ENCODE data around the gene SP3. TPM values are rescaled to one million over a fixed set of nuclear protein-coding genes. Genes with fewer than 3 reads are reported as not detected.

Gene SP3
- total RNA-seq, 4 donors from 2014 or later = 69.7 to 94.3 (median 87.6) TPM

DNA sequence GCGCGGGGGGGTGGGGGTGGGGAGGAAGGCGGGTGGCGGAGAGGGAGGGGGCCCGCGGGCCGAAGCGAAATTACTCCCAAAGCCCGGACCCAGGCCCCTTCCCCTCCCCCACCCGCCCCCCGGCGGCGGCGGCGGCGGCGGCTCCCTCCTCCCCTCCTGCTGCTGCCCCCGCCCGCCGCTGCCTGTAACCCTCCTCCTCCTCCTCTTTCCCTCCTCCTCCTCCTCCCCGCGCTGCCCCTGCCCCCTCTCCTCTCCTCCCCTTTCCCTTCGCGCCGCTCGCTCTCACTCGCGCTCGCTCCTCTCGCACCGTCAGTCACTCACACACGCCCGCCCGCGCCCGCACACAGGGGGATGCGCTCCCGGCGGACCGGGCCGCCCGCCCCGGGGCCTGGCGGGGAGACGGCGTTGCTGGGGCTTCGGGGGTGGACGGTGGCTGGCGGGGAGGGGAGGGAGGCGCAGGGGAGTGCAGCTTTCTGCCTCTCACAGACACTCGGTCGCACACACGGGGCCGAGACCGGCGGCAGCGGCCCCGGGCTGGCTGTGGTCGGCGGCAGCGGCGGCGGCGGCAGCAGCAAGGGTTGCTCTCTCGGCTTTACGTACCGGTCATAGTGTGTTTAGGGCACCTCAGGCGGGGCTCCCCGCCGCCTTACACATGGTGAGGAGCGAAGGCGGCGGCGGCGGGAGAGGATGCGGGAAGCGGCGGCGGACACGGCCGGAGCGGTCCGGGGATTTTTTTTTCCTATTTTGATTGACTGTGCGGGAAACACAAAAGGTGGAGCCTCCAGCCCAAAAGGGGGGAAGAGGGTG is 405 bp downstream of the SP3 start:
- TF ChIP-seq POLR2A (IDR thresholded peaks at IDR 0.05) (peak; percentile 67 to 84), EP300 (IDR thresholded peaks at IDR 0.05) (no peak), POLR2AphosphoS5 (IDR thresholded peaks at IDR 0.05) (peak; percentile 79)
- TF ChIP-seq, protein P1, sequence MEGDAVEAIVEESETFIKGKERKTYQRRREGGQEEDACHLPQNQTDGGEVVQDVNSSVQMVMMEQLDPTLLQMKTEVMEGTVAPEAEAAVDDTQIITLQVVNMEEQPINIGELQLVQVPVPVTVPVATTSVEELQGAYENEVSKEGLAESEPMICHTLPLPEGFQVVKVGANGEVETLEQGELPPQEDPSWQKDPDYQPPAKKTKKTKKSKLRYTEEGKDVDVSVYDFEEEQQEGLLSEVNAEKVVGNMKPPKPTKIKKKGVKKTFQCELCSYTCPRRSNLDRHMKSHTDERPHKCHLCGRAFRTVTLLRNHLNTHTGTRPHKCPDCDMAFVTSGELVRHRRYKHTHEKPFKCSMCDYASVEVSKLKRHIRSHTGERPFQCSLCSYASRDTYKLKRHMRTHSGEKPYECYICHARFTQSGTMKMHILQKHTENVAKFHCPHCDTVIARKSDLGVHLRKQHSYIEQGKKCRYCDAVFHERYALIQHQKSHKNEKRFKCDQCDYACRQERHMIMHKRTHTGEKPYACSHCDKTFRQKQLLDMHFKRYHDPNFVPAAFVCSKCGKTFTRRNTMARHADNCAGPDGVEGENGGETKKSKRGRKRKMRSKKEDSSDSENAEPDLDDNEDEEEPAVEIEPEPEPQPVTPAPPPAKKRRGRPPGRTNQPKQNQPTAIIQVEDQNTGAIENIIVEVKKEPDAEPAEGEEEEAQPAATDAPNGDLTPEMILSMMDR (IDR thresholded peaks at IDR 0.05) = peak in 1 of 4 experiments; percentile 10
- H3K36me3 ChIP-seq = peaks cover 0 to 4% of the 10 kb centered on the region in 2 donors
- no CpG with 5 or more reads among the region's 84 CpGs for WGBS, 2 donors (ENCODE audit: low coverage in 1 of 2)
- ATAC-seq = peak; percentile 68
- H3K4me1 ChIP-seq = peaks cover 0 to 46% (median 9%) of the 10 kb centered on the region in 3 donors
- H3K9me3 ChIP-seq = peaks cover 0 to 5% (median 0%) of the 10 kb centered on the region in 3 donors
- H3K4me3 ChIP-seq = peak overlapping the region; percentile 89 to 99
- H3K27me3 ChIP-seq = no peaks in the 10 kb centered on the region
- peak overlapping the region; percentile 97 to 100 (median 99) for H3K27ac ChIP-seq

DNA sequence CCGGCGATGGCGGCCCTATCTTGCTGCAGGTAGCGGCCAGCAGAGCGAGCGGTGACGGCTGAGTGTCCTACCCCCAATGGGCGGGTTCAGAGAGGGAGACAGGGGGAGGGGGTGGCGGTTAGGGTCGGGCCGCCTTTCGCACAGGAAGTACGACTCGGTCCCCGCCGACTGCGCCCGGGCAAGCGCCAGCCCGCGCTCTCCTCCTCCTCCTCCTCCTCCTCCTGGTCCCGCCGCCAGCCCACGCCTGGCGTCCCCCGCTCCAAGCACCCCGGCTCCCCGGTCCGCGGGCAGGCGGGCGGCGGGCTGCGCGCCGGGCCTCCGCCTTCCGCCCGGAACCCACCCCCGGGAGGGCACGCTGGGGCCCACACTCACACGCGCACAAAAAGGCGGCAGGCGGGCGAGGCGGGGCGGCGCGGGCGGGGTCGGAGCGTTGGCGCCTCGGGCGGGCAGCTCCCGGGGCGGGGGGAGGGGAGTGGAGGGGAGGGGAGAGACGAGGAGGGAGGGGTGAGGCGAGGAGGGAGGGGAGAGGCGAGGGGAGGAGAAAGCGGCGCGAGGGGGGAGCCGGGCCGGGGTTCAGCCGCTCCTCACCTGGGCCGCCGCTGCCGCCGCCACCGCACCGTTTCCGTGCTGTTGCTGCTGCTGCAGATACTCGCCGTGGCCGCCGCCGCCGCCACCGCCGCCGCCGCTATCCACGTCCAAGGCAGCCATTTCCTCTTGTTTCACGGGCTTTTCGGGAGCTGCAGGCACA is 1.2 kb downstream of the SP3 start:
- Histone ChIP-seq H3K27ac (peak overlapping the region; percentile 97 to 100 (median 99)), H3K36me3 (peaks cover 0 to 4% of the 10 kb centered on the region in 2 donors), H3K4me1 (peaks cover 3 to 53% (median 9%) of the 10 kb centered on the region in 3 donors), H3K27me3 (no peaks in the 10 kb centered on the region), H3K9me3 (peaks cover 0 to 5% (median 0%) of the 10 kb centered on the region in 3 donors), H3K4me3 (peak overlapping the region; percentile 89 to 99)
- no CpG with 5 or more reads among the region's 87 CpGs for WGBS, 2 donors (ENCODE audit: low coverage in 1 of 2)
- TF ChIP-seq POLR2A (IDR thresholded peaks at IDR 0.05) (peak; percentile 64 to 72), POLR2AphosphoS5 (IDR thresholded peaks at IDR 0.05) (no peak)
- ATAC-seq = peak; percentile 68

DNA sequence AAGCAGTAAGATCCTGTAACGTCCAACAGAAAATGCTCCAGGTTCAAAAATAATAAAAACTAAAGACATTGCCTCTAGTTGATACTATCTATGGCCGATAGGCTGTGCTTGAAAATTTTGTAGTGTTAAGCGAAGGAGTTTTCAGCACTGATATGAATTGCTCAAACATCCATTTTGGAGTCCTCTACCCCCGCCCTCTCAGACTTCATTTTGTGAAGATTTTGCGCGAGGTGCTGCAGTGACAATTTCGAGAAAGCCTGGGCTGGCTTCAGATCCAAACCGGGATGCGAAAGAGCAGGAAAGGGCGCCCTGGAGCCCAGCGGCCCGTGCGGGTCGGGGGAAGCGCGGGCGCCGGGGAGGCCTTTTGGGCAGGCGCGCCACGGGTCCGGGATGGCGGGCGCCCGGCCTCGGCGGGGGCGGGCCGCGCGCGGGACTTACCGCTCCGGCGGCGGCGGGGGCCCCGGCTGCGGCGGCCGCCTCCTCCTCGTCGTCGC is 1.8 kb downstream of the SP3 start:
- TF ChIP-seq, protein P1 (IDR thresholded peaks at IDR 0.05) = peak; percentile 34 to 62 (median 49)
- TF ChIP-seq EP300 (IDR thresholded peaks at IDR 0.05) = no peak

DNA sequence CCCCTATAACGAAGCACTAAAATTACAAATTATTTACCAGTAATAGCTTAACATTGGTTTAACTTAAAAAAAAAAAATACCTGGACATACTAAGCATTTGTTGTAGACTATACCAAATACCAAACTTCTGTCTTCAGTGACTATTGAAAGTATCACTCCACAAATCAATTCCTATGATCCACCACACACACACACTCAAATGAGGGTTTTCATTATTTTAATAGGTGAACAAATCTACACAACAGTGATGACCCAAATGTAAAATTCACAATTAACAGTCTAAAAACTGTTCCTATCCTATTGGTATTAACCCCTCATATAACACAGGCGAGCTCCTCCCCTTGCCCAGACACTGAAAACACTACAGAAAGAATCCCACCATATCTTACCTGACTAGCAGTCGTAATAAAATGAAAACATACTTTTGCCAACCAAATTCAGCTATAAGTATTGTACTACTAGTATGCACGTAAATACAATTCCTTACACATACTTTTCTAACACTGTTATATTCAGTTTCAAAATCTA is 2.5 kb downstream of the SP3 start:
- no peaks in the 10 kb centered on the region for H3K27me3 ChIP-seq
- TF ChIP-seq EP300 (IDR thresholded peaks at IDR 0.05) (no peak), POLR2A (IDR thresholded peaks at IDR 0.05) (no peak), POLR2AphosphoS5 (IDR thresholded peaks at IDR 0.05) (no peak)
- TF ChIP-seq, protein P1 (IDR thresholded peaks at IDR 0.05) = no peak
- H3K9me3 ChIP-seq = peaks cover 0 to 5% (median 0%) of the 10 kb centered on the region in 3 donors
- H3K4me3 ChIP-seq = peak overlapping the region; percentile 89 to 99
- H3K36me3 ChIP-seq = peaks cover 0 to 4% of the 10 kb centered on the region in 2 donors
- peaks cover 3 to 67% (median 11%) of the 10 kb centered on the region in 3 donors for H3K4me1 ChIP-seq
- no peak for ATAC-seq
- 6 to 16% methylated on average over 4 of the region's 4 CpGs for WGBS, 2 donors (ENCODE audit: low coverage in 1 of 2)
- H3K27ac ChIP-seq = peak overlapping the region; percentile 97 to 100 (median 99)

More for the DNA sequence above, 1.8 kb downstream of the SP3 start:
- Histone ChIP-seq H3K4me3 (peak overlapping the region; percentile 89 to 99), H3K36me3 (peaks cover 0 to 4% of the 10 kb centered on the region in 2 donors), H3K4me1 (peaks cover 3 to 59% (median 11%) of the 10 kb centered on the region in 3 donors), H3K27ac (peak overlapping the region; percentile 97 to 100 (median 99)), H3K27me3 (no peaks in the 10 kb centered on the region), H3K9me3 (peaks cover 0 to 5% (median 0%) of the 10 kb centered on the region in 3 donors)
- 0 to 2% methylated on average over 3 to 4 of the region's 44 CpGs for WGBS, 2 donors (ENCODE audit: low coverage in 1 of 2)
- ATAC-seq = peak; percentile 12

DNA sequence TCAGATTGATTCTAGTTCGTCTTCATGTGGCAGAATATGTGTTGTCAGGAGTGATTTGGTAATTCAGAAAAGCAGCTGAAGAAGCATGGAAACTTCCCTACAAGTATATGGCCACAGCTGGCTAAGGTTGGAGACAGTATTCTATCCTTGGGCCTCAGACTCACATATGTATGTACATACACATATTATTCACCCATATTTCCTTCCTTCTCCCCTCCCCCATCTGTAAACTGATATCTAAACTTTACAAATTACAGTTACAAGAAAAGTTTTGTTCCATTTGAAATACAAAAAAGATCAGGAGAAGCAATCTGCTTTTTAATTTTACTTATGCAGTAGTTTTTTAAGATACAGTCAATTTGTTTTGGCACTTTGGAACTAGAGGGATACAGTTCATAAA is 3.1 kb downstream of the SP3 start:
- H3K4me1 ChIP-seq = peaks cover 7 to 73% (median 13%) of the 10 kb centered on the region in 3 donors
- H3K9me3 ChIP-seq = peaks cover 0 to 5% (median 0%) of the 10 kb centered on the region in 3 donors
- H3K27me3 ChIP-seq = no peaks in the 10 kb centered on the region
- peak overlapping the region in 3 of 4 donors; percentile 99 to 100 (median 99) for H3K27ac ChIP-seq
- WGBS, 2 donors (ENCODE audit: low coverage in 1 of 2) = 60 to 69% methylated on average over 1 of the region's 1 CpG
- ATAC-seq = no peak
- TF ChIP-seq POLR2A (IDR thresholded peaks at IDR 0.05) (no peak), POLR2AphosphoS5 (IDR thresholded peaks at IDR 0.05) (no peak), EP300 (IDR thresholded peaks at IDR 0.05) (no peak)
- TF ChIP-seq, protein P1 (IDR thresholded peaks at IDR 0.05) = no peak
- H3K36me3 ChIP-seq = peaks cover 0 to 4% of the 10 kb centered on the region in 2 donors
- peak overlapping the region in 1 of 2 donors; percentile 99 for H3K4me3 ChIP-seq

Measured in gastroesophageal sphincter (tissue), 4 donors.